ENCODE data around the gene BTNL8. TPM values are rescaled to one million over a fixed set of nuclear protein-coding genes. Genes with fewer than 3 reads are reported as not detected.

Gene BTNL8
- total and polyA plus RNA-seq, 12 donors: 0.09 to 0.28 (median 0.18) TPM; not detected in 9

- ATAC-seq (no peak), DNase-seq (no peak)
- TF ChIP-seq, protein P1, sequence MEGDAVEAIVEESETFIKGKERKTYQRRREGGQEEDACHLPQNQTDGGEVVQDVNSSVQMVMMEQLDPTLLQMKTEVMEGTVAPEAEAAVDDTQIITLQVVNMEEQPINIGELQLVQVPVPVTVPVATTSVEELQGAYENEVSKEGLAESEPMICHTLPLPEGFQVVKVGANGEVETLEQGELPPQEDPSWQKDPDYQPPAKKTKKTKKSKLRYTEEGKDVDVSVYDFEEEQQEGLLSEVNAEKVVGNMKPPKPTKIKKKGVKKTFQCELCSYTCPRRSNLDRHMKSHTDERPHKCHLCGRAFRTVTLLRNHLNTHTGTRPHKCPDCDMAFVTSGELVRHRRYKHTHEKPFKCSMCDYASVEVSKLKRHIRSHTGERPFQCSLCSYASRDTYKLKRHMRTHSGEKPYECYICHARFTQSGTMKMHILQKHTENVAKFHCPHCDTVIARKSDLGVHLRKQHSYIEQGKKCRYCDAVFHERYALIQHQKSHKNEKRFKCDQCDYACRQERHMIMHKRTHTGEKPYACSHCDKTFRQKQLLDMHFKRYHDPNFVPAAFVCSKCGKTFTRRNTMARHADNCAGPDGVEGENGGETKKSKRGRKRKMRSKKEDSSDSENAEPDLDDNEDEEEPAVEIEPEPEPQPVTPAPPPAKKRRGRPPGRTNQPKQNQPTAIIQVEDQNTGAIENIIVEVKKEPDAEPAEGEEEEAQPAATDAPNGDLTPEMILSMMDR (IDR thresholded peaks at IDR 0.05): no peak
- Histone ChIP-seq H3K4me1 (peaks cover 0 to 6% (median 0%) of the 10 kb centered on the region in 9 donors), H3K9me3 (no peaks in the 10 kb centered on the region), H3K36me3 (no peaks in the 10 kb centered on the region), H3K27ac (peak overlapping the region in 3 of 10 donors; percentile 28 to 78 (median 53)), H3K4me3 (no peak overlapping the region), H3K27me3 (peaks cover 0 to 6% (median 2%) of the 10 kb centered on the region in 7 donors)
- 48% methylated on average over 5 of the region's 5 CpGs for WGBS, 2 donors
- intact Hi-C loops (cut with DNase I): no loop called here
These were observed 10.8 kb downstream of the BTNL8 start for GRCh38 chr5:180909782-180910181.

DNA sequence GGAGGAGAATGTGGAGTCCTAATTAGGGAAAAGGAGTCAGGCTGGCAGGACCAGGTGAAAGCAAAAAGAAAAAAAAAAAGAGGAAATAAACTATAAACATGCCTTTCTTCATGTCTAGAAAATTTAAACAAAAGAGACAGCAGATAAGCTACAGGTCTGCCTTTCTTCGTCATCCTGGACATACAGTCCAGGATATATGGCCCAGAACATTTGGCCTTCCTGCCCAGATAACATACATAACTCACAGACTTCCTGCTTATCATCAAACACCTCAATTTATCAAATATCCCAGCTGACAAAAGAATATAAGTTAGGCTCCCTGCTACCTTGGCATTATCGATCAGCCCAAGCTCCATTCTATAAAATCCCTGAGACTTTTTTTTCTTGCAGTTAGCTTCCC, 11.2 kb downstream of the BTNL8 start:
- DNase-seq (no peak), ATAC-seq (no peak)
- TF ChIP-seq, protein P1 (IDR thresholded peaks at IDR 0.05): no peak
- intact Hi-C loops (cut with DNase I): no loop called here
- H3K27ac ChIP-seq: peak overlapping the region in 3 of 10 donors; percentile 28 to 78 (median 53)
- no peaks in the 10 kb centered on the region for H3K36me3 ChIP-seq
- no peaks in the 10 kb centered on the region for H3K9me3 ChIP-seq
- H3K27me3 ChIP-seq: peaks cover 0 to 6% (median 3%) of the 10 kb centered on the region in 7 donors
- H3K4me1 ChIP-seq: peaks cover 0 to 6% (median 0%) of the 10 kb centered on the region in 9 donors
- 59 to 70% methylated on average over 2 of the region's 2 CpGs for WGBS, 2 donors
- H3K4me3 ChIP-seq: no peak overlapping the region

GRCh38 chr5:180910735-180911134, 11.8 kb downstream of the BTNL8 start:
- Histone ChIP-seq H3K4me3 (no peak overlapping the region), H3K9me3 (no peaks in the 10 kb centered on the region), H3K27ac (peak overlapping the region in 1 of 10 donors; percentile 78), H3K27me3 (peaks cover 0 to 6% (median 3%) of the 10 kb centered on the region in 7 donors), H3K4me1 (peaks cover 0 to 6% (median 0%) of the 10 kb centered on the region in 9 donors), H3K36me3 (no peaks in the 10 kb centered on the region)
- TF ChIP-seq, protein P1 (IDR thresholded peaks at IDR 0.05): no peak
- WGBS, 2 donors: 70 to 71% methylated on average over 5 of the region's 5 CpGs
- intact Hi-C loops (cut with DNase I): no loop called here
- no peak for ATAC-seq
- DNase-seq: no peak

DNA sequence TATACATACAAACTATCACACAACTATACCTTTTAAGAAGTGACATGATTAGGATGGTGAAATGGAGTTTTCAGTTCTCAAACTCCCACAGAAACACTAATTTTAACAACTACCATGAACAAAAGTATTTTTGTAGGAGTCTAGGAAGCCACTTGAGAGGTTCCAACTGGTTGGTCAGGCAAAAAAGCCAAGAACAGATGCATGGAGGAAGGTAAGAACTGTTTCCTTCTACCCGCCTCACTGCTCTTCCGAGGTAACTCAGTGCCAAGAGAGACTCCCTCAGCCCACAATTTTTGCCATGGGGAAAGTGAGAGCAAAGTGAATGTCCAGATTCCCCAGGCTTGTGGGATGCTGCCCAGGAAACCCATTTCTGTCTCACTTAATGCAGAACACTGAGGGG, 15.7 kb downstream of the BTNL8 start:
- intact Hi-C loops (cut with DNase I): no loop called here
- Histone ChIP-seq H3K27ac (no peak overlapping the region), H3K4me1 (peaks cover 0 to 5% (median 0%) of the 10 kb centered on the region in 9 donors), H3K27me3 (peaks cover 0 to 3% (median 0%) of the 10 kb centered on the region in 7 donors), H3K4me3 (no peak overlapping the region), H3K9me3 (no peaks in the 10 kb centered on the region), H3K36me3 (no peaks in the 10 kb centered on the region)
- WGBS, 2 donors: 90% methylated on average over 2 of the region's 2 CpGs
- DNase-seq: no peak
- no peak for ATAC-seq
- TF ChIP-seq, protein P1 (IDR thresholded peaks at IDR 0.05): no peak
